ENCODE data around the gene GCK. TPM values are rescaled to one million over a fixed set of nuclear protein-coding genes. Genes with fewer than 3 reads are reported as not detected.

GCK gene
- total RNA-seq, 1 experiment from 2014 or later: not detected

DNA sequence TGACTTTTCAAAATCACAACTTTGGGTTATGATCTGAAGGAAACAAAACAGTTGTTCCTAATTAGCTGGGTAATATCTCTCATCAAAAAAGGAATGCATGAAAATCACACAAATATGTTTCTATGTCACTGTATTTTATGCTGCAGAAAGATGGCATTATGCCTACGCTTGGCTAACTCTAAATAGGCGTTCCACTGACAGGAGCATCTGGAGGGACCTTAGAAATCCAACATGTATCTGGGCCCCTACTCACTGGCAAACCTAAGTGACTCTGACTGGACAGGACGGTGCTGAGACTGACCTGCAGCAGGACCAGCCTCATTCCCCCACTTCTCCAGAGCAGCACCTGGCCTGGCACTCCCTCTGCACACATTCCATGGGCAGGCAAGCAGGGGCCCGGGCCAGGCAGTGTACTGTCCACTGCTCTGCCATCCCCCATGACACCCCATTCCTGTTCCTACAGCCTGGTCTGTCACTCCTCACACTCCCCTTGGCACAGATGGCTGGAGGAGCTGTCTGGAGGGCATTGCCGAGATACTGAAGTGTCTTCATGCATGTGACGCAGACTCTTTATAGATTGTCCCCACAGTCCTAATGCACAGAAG lies 45.5 kb downstream of the GCK start:
- no peak overlapping the region for H3K9ac ChIP-seq (ENCODE audit: low read length)
- CTCF ChIA-PET: no interaction called here
- no TSS peak for BruUV-seq (replicated peaks)

DNA sequence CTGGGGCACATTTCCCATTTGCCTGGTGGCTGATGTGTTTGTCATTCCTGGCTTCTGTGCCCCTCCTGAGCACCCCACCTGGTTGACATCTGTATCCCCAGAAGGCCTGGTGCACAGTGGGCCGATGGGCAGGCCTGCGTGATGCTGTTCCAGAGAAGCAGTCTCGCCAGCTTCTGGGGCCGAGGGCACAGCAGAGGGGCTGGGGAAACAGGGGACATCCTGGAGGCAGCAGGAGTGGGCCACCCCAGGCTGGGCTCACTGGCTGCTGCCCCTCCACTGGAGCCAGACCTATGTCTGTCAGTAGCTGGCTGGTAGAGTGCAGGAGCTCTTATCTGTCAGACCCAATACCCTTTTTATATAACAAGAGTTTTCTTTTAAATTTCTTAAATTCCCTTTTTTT lies 47.2 kb downstream of the GCK start:
- CTCF ChIA-PET: no interaction called here

More for the DNA sequence above, 45.5 kb downstream of the GCK start:
- no peak overlapping the region for H2AFZ ChIP-seq (ENCODE audit: low read length)
- H3F3A ChIP-seq (ENCODE audit: low read length, unreplicated experiment): no peaks in the 10 kb centered on the region
- H3K79me2 ChIP-seq (ENCODE audit: low read length): no peaks in the 10 kb centered on the region
- intact Hi-C loops (cut with micrococcal nuclease): no loop called here
- no peak overlapping the region for H3K27ac ChIP-seq (ENCODE audit: low read length)
- no peaks in the 10 kb centered on the region for H3K36me3 ChIP-seq (ENCODE audit: low read depth, low read length)
- H3K9me2 ChIP-seq (replicated peaks; ENCODE audit: low read length): no peaks in the 10 kb centered on the region
- H3K4me2 ChIP-seq (ENCODE audit: low read length): no peak overlapping the region
- DNase-seq: no peak
- H3K27me3 ChIP-seq (ENCODE audit: low read length): no peaks in the 10 kb centered on the region
- H3K9me3 ChIP-seq (ENCODE audit: low read length): no peaks in the 10 kb centered on the region
- H3K4me3 ChIP-seq (ENCODE audit: low read length): no peak overlapping the region
- no peak for ATAC-seq
- POLR2A ChIA-PET (ENCODE audit: unreplicated experiment): no interaction called here
- no peaks in the 10 kb centered on the region for H4K20me1 ChIP-seq (ENCODE audit: low read length)
- TF ChIP-seq, protein P1, sequence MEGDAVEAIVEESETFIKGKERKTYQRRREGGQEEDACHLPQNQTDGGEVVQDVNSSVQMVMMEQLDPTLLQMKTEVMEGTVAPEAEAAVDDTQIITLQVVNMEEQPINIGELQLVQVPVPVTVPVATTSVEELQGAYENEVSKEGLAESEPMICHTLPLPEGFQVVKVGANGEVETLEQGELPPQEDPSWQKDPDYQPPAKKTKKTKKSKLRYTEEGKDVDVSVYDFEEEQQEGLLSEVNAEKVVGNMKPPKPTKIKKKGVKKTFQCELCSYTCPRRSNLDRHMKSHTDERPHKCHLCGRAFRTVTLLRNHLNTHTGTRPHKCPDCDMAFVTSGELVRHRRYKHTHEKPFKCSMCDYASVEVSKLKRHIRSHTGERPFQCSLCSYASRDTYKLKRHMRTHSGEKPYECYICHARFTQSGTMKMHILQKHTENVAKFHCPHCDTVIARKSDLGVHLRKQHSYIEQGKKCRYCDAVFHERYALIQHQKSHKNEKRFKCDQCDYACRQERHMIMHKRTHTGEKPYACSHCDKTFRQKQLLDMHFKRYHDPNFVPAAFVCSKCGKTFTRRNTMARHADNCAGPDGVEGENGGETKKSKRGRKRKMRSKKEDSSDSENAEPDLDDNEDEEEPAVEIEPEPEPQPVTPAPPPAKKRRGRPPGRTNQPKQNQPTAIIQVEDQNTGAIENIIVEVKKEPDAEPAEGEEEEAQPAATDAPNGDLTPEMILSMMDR (conservative IDR thresholded peaks at IDR 0.05; ENCODE audit: low read depth, low read length): no peak
- TF ChIP-seq EZH2 (IDR thresholded peaks at IDR 0.05; ENCODE audit: low read length, unreplicated experiment) (no peak), EZH2phosphoT487 (IDR thresholded peaks at IDR 0.05; ENCODE audit: borderline replicate concordance, low read length) (no peak)
- H3K4me1 ChIP-seq (ENCODE audit: insufficient read depth, low read length): no peaks in the 10 kb centered on the region

More for the DNA sequence above, 47.2 kb downstream of the GCK start:
- Histone ChIP-seq H3K9ac (ENCODE audit: low read length) (no peak overlapping the region), H3K4me2 (ENCODE audit: low read length) (no peak overlapping the region), H3K36me3 (ENCODE audit: low read depth, low read length) (no peaks in the 10 kb centered on the region), H3K4me1 (ENCODE audit: insufficient read depth, low read length) (no peaks in the 10 kb centered on the region), H3K27me3 (ENCODE audit: low read length) (no peaks in the 10 kb centered on the region), H3K9me2 (replicated peaks; ENCODE audit: low read length) (no peaks in the 10 kb centered on the region), H2AFZ (ENCODE audit: low read length) (no peak overlapping the region), H4K20me1 (ENCODE audit: low read length) (no peaks in the 10 kb centered on the region), H3F3A (ENCODE audit: low read length, unreplicated experiment) (no peaks in the 10 kb centered on the region), H3K79me2 (ENCODE audit: low read length) (no peaks in the 10 kb centered on the region), H3K4me3 (ENCODE audit: low read length) (no peak overlapping the region), H3K9me3 (ENCODE audit: low read length) (no peaks in the 10 kb centered on the region), H3K27ac (ENCODE audit: low read length) (no peak overlapping the region)
- DNase-seq: no peak
- TF ChIP-seq, protein P1 (conservative IDR thresholded peaks at IDR 0.05; ENCODE audit: low read depth, low read length): no peak
- TF ChIP-seq EZH2phosphoT487 (IDR thresholded peaks at IDR 0.05; ENCODE audit: borderline replicate concordance, low read length) (no peak), EZH2 (IDR thresholded peaks at IDR 0.05; ENCODE audit: low read length, unreplicated experiment) (no peak)
- POLR2A ChIA-PET (ENCODE audit: unreplicated experiment): no interaction called here
- intact Hi-C loops (cut with micrococcal nuclease): no loop called here
- ATAC-seq: no peak
- BruUV-seq (replicated peaks): no TSS peak
